PC-9 (cell line): ENCODE measurements around the gene TCEA2.

Experiments used
- CTCF ChIP-seq: fragments of 200-600 bp; sonication (generic); conservative IDR thresholded peaks from 2 replicates; pipeline ENCODE4 v1.6.1; 2017; ENCODE audit warnings: mixed run types, antibody characterized with exemption, mild to moderate bottlenecking, moderate library complexity
- EZH2 ChIP-seq: fragments of 200-600 bp; sonication (generic); IDR thresholded peaks from 2 replicates; pipeline ENCODE4 v1.8.0; 2017; ENCODE audit warnings: antibody characterized with exemption, low read depth

- TF ChIP-seq CTCF (no peak), EZH2 (no peak)
These were observed 41.1 kb downstream of the TCEA2 start for GRCh38 chr20:64103871-64104666.
